K562 (cell line): ENCODE measurements around the gene ANTXRL. TPM values are rescaled to one million over a fixed set of nuclear protein-coding genes. Genes with fewer than 3 reads are reported as not detected.
"Not testable (repeated sequence)": the region's sequence is repeated elsewhere in the genome, so short reads cannot be mapped to it uniquely, and the experiment has no call there.

ENCODE experiments used
- ATAC-seq: fragments of 200-7000 bp; cut with Tn5 transposase; 3 replicates; pipeline ENCODE4 v1.9.1; 2020; ENCODE audit warnings: moderate library complexity
- BruUV-seq: library from RNA; stranded (reverse); fragments of 400-500 nt; replicated peaks from 2 replicates; lab custom pipeline; 2021; lab: Mats Ljungman, UMichigan
- CTCF ChIA-PET: fragments of 300-600 bp; formaldehyde crosslinking; extraction: SDS; loops from one replicate; lab custom pipeline; 2021; ENCODE audit warnings: low intra/inter-chr PET ratio; lab: Yijun Ruan, JAX
- POLR2A ChIA-PET: fragments of 300-600, 350-650 bp; sonication (Branson Sonifier 250); formaldehyde crosslinking; extraction: SDS; loops from one replicate; lab custom pipeline; 2021; ENCODE audit warnings: antibody characterized with exemption, inconsistent platforms; lab: Yijun Ruan, JAX
- DNase-seq, 4 experiments: peaks; one replicate each; pipeline versions ENCODE4 v3.0.0 to v3.0.0-alpha.2; 2011 to 2018; ENCODE audit warnings: low spot score in 3 of 4, mixed read lengths in 3 of 4; ENCODE audit errors: extremely low read depth in 1 of 4
- FAIRE-seq: peaks from 2 replicates; lab custom pipeline; 2011; peaks lifted over from hg19 to GRCh38; lab: Jason Lieb, UNC
- H2AFZ ChIP-seq: 2 replicates; pipeline ENCODE4 v1.6.0; 2011; ENCODE audit warnings: low read depth, low read length, control low read depth, inconsistent platforms
- H3K27ac ChIP-seq: fragments of 200-600 bp; 3 replicates; pipeline ENCODE4 v1.8.0; 2011; ENCODE audit warnings: low read depth, mild to moderate bottlenecking, control low read depth, inconsistent platforms, low read length, moderate library complexity, mixed read lengths; ENCODE audit errors: extremely low read depth
- H3K27me3 ChIP-seq, 2 experiments: fragments of 300-600 bp in 1 of 2; 2 replicates in 1 of 2; 3 replicates in 1 of 2; pipeline versions ENCODE4 v1.6.0 to v1.8.0; 2011; ENCODE audit warnings: inconsistent platforms in 2 of 2, low read length in 2 of 2, mild to moderate bottlenecking in 1 of 2, mixed read lengths in 1 of 2, moderate library complexity in 1 of 2; ENCODE audit not compliant: control insufficient read depth in 2 of 2, insufficient read depth in 2 of 2
- H3K36me3 ChIP-seq: fragments of 300-600 bp; 3 replicates; pipeline ENCODE4 v1.8.0; 2011; ENCODE audit warnings: mild to moderate bottlenecking, low read length, inconsistent platforms; ENCODE audit not compliant: control insufficient read depth, insufficient read depth
- H3K4me1 ChIP-seq, 2 experiments: fragments of 200-600 bp in 1 of 2; replicated peaks in 1 of 2; 2 replicates in 1 of 2; 3 replicates in 1 of 2; pipeline versions ENCODE4 v1.5.1 to v1.8.0; 2011; ENCODE audit warnings: inconsistent platforms in 2 of 2, low read length in 2 of 2, mild to moderate bottlenecking in 1 of 2, mixed read lengths in 1 of 2, moderate library complexity in 1 of 2; ENCODE audit not compliant: control insufficient read depth in 2 of 2, insufficient read depth in 2 of 2
- H3K4me2 ChIP-seq: 2 replicates; pipeline ENCODE4 v1.6.1; 2011; ENCODE audit warnings: low read length, control low read depth, inconsistent platforms, mixed read lengths; ENCODE audit not compliant: insufficient read depth
- H3K4me3 ChIP-seq: fragments of 200-600 bp; sonication (generic), shearing (Covaris generic); 2 replicates; pipeline ENCODE4 v1.5.1; 2016; ENCODE audit warnings: control low read depth, inconsistent platforms
- H3K79me2 ChIP-seq: fragments of 200-600 bp; 3 replicates; pipeline ENCODE4 v1.8.0; 2011; ENCODE audit warnings: low read length, inconsistent platforms; ENCODE audit not compliant: control insufficient read depth, insufficient read depth
- H3K9ac ChIP-seq, 2 experiments: 2 replicates each; pipeline versions ENCODE4 v1.6.0 to v1.6.1; 2011; ENCODE audit warnings: low read depth in 2 of 2, low read length in 2 of 2, control low read depth in 1 of 2, inconsistent platforms in 1 of 2, mild to moderate bottlenecking in 1 of 2, mixed read lengths in 1 of 2; ENCODE audit not compliant: insufficient read depth in 1 of 2
- H3K9me1 ChIP-seq: one replicate; pipeline ENCODE4 v1.6.0; 2011; ENCODE audit warnings: inconsistent platforms, mild to moderate bottlenecking, low read length, moderate library complexity; ENCODE audit not compliant: control insufficient read depth, insufficient read depth
- H3K9me3 ChIP-seq: replicated peaks from 2 replicates; pipeline ENCODE4 v1.5.1; 2011; ENCODE audit warnings: low read depth, low read length, inconsistent platforms; ENCODE audit not compliant: control insufficient read depth, insufficient read depth
- H4K20me1 ChIP-seq: replicated peaks from 2 replicates; pipeline ENCODE4 v1.6.1; 2011; ENCODE audit warnings: low read length, inconsistent platforms, mixed read lengths; ENCODE audit not compliant: control insufficient read depth, insufficient read depth
- GABPB2 ChIP-seq: fragments of 250-450 bp; sonication (Bioruptor Pico); conservative IDR thresholded peaks from 2 replicates; pipeline ENCODE4 v1.5.1; 2021; ENCODE audit warnings: mild to moderate bottlenecking
- GATA2 ChIP-seq: sonication (generic); formaldehyde crosslinking; IDR thresholded peaks from 2 replicates; pipeline ENCODE4 v1.4.0; 2020; ENCODE audit warnings: mild to moderate bottlenecking, missing genetic modification reagents
- HNRNPK ChIP-seq: fragments of 200-400 bp; formaldehyde crosslinking; IDR thresholded peaks from one replicate; pipeline ENCODE4 v1.6.1; 2018; ENCODE audit warnings: mild to moderate bottlenecking, low read depth, low read length; ENCODE audit not compliant: poor library complexity, severe bottlenecking
- KDM2B ChIP-seq: fragments of 250-450 bp; sonication (Bioruptor Pico); IDR thresholded peaks from 2 replicates; pipeline ENCODE4 v1.8.0; 2021; ENCODE audit warnings: mild to moderate bottlenecking, moderate library complexity
- WGBS: fragments of 100-300 bp; shearing (Covaris generic); methylation state at CpG from one replicate; pipeline ENCODE4 v1.1.6; 2016; ENCODE audit warnings: low coverage, mixed read lengths; ENCODE audit not compliant: insufficient coverage; ENCODE audit errors: missing lambda C conversion rate; 5-methylcytosine and 5-hydroxymethylcytosine counted together
- in situ Hi-C: fragments of 300-500 bp; cut with MboI; formaldehyde crosslinking; loops from 4 replicates; pipeline ENCODE4 v1.15.0; 2018; ENCODE audit warnings: inconsistent platforms, mixed read lengths
- intact Hi-C: fragments of 100-400 bp; cut with micrococcal nuclease; formaldehyde crosslinking; loops from 2 replicates; pipeline ENCODE4 v1.14.2; 2022
- polyA plus RNA-seq, 8 experiments: library from polyadenylated mRNA; depleted of rRNA in 4 of 8; stranded (reverse) in 5 of 8; unstranded in 3 of 8; fragments of >200 nt; fragmentation: Nextera tagmentation in 2 of 8; fragmentation: Illumina TruSeq in 1 of 8; extraction: Ambion mirVana in 2 of 8; extraction: Trizol in 1 of 8; gene quantifications; 2 replicates each; pipeline versions ENCODE4 v1.2.1 to v1.2.3, GENCODE V29; 2011 to 2014; ENCODE audit warnings: inconsistent platforms in 1 of 8, missing spikeins in 1 of 8
- total RNA-seq, 7 experiments: library from RNA; depleted of rRNA in 6 of 7; stranded (reverse); fragments of >200 nt in 6 of 7; fragmentation: Illumina TruSeq in 2 of 7; extraction: Trizol in 2 of 7; gene quantifications; 2 replicates each; pipeline versions ENCODE4 v1.2.1 to v1.2.3, GENCODE V29; 2011 to 2021; ENCODE audit warnings: low replicate concordance in 1 of 7
- TF ChIP-seq, protein P1 (sequence below), 2 experiments: fragments of 450-650 bp; formaldehyde crosslinking in 1 of 2; IDR thresholded peaks; 2 replicates each; pipeline versions ENCODE4 v1.4.0 to v1.6.1; 2014 to 2020; ENCODE audit warnings: mild to moderate bottlenecking in 2 of 2, borderline replicate concordance in 1 of 2, low read depth in 1 of 2

Gene ANTXRL
- total and polyA plus RNA-seq, 9 of the 15 experiments (the other 6 are each of a cell fraction or from before 2014, with no cell fraction given), result not detected

DNA sequence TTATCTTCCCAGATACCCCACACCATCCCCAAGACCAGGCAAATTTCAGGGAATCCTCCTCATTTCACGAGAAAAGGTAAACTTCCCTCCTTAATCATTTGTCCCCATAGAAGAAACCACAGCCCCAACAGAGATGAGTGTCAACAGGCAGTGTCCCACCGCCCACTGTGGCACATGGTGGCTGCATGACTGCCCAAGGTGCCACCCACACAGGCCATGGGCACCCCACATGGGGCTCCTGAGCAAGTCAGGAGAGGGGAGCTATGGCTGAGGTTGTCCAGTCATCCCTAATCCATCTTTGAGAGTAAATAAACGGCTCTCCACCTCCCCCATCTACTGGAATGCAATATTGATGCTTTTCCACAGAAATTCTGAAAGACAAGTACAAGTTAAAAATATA, 44.1 kb downstream of the ANTXRL start (continued):
- TF ChIP-seq KDM2B (no peak), HNRNPK (no peak), GABPB2 (CRISPR knock-in tag) (no peak), GATA2 (CRISPR knock-in tag) (no peak)
- TF ChIP-seq, protein P1, sequence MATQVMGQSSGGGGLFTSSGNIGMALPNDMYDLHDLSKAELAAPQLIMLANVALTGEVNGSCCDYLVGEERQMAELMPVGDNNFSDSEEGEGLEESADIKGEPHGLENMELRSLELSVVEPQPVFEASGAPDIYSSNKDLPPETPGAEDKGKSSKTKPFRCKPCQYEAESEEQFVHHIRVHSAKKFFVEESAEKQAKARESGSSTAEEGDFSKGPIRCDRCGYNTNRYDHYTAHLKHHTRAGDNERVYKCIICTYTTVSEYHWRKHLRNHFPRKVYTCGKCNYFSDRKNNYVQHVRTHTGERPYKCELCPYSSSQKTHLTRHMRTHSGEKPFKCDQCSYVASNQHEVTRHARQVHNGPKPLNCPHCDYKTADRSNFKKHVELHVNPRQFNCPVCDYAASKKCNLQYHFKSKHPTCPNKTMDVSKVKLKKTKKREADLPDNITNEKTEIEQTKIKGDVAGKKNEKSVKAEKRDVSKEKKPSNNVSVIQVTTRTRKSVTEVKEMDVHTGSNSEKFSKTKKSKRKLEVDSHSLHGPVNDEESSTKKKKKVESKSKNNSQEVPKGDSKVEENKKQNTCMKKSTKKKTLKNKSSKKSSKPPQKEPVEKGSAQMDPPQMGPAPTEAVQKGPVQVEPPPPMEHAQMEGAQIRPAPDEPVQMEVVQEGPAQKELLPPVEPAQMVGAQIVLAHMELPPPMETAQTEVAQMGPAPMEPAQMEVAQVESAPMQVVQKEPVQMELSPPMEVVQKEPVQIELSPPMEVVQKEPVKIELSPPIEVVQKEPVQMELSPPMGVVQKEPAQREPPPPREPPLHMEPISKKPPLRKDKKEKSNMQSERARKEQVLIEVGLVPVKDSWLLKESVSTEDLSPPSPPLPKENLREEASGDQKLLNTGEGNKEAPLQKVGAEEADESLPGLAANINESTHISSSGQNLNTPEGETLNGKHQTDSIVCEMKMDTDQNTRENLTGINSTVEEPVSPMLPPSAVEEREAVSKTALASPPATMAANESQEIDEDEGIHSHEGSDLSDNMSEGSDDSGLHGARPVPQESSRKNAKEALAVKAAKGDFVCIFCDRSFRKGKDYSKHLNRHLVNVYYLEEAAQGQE (IDR thresholded peaks at IDR 0.05; ENCODE audit: borderline replicate concordance), result no peak
- TF ChIP-seq, protein P1 (CRISPR knock-in tag; IDR thresholded peaks at IDR 0.05; ENCODE audit: low read depth), result no peak

DNA sequence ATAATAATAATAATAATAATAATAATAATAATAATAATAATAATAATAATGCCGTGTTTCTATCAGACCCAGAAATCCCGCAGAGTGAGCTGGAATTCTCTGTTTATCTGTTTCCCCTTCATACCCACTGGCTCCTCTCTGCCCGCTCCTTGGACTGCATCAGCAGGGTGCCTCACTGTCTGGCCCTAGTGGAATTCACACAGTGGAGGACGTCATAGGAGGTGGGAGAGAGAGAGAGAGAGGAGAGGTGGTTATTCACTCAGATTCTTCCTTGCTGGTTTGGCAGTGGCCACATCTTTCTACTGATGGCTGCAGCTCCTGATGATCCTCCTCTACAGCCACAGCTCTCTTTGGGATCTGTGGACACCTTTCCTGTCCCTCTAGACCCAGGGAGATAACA, 78.7 kb downstream of the ANTXRL start:
- H2AFZ ChIP-seq, H3K9ac ChIP-seq, BruUV-seq, H3K4me2 ChIP-seq, H3K9me1 ChIP-seq, intact Hi-C loops, DNase-seq, H3K9me3 ChIP-seq, H4K20me1 ChIP-seq, H3K4me1 ChIP-seq, H3K79me2 ChIP-seq, ATAC-seq, H3K27ac ChIP-seq, POLR2A ChIA-PET, CTCF ChIA-PET, H3K36me3 ChIP-seq, H3K27me3 ChIP-seq, FAIRE-seq, H3K4me3 ChIP-seq, in situ Hi-C loops: not testable (repeated sequence)
- WGBS, result 0% methylated on average over 4 of the region's 4 CpGs

DNA sequence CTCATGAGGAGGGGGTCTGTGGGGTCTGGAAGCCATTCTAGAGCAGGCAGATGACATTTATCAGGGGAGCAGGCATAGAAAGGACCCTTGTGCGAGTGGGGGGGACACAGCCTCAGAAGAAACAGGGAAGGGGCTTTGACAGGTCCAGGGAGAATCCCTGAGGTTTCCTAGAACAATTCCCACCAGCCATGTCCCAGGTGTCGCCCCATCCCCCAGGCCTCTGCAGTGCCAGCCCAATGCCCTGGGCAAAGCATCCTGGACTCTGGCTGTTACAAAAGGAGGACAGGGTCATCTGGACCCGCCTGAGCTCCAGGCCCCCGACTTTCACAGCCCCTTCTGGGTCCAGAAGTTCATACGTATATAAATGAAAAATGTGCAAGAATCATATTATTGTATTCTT, 80.4 kb downstream of the ANTXRL start:
- H3K27me3 ChIP-seq, H3K79me2 ChIP-seq, POLR2A ChIA-PET, H3K9me3 ChIP-seq, H3K9ac ChIP-seq, H3K4me3 ChIP-seq, intact Hi-C loops, ATAC-seq, in situ Hi-C loops, H4K20me1 ChIP-seq, H3K4me1 ChIP-seq, H3K9me1 ChIP-seq, DNase-seq, BruUV-seq, FAIRE-seq, H3K27ac ChIP-seq, H3K36me3 ChIP-seq, H2AFZ ChIP-seq, H3K4me2 ChIP-seq, CTCF ChIA-PET: not testable (repeated sequence)
- WGBS, result 0% methylated on average over 1 of the region's 5 CpGs
